HG03103 (cell line): Measurements from ENCODE around the gene TTC16.

Source experiments
- ATAC-seq: cut with Tn5 transposase; IDR thresholded peaks from one replicate; pipeline ENCODE4 v1.9.1; 2021; ENCODE audit warnings: low read depth; ENCODE audit not compliant: unreplicated experiment

TTC16 gene

DNA sequence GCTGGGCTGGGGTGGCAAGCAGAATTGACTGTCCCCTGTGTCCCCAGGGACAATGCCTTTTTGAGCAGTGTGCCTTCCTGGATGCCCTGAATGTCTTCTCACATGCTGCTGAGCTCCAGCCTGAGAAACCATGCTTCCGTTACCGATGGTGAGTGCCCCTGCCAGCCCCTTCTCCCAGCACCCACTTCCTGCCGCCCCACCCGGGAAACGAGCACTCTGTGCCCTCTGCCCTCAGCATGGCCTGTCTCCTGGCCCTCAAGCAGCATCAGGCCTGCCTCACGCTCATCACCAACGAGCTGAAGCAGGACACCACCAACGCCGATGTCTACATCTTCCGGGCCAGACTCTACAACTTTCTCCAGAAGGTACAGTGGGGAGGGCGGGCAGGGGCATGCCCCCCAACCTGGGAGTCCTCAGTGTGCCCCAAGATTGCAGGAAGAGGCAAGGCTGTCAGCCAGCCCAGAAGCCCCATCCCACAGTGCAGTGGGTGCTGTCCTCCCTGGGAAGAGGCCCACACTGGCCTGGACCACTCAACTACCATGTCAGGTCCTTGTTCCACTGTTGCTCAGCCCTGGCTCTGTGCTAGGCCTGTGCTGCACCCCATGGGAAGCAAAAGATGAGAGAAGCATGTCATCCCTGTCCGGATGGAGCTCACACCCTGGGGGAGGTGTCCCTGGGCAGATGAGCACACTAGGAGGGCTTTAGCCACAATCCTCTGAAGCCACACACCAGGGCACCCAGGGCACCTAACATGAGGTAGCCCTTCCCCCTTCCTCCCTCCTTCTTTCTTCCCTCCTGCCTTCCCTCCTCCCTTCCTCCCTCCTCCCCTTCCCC is 4.4 kb downstream of the TTC16 start:
- ATAC-seq: no peak

DNA sequence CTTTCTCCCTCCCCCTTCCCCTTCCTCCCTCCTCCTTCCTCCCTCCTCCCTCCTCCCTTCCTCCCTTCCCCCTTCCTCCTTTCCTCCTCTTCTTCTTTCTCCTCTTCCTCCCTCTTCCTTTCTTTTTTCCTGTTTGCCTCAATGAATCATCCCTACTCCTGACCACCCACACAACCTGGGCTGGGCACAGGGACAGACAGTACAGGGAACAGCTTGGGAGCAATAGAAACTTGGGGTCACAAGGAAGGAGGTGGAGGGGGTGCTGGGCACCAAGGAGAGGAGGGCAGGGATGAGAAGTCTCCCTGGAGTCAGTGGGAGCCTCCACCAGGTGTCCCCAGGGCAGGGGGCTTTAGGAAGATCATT is 5.0 kb downstream of the TTC16 start:
- ATAC-seq: no peak

DNA sequence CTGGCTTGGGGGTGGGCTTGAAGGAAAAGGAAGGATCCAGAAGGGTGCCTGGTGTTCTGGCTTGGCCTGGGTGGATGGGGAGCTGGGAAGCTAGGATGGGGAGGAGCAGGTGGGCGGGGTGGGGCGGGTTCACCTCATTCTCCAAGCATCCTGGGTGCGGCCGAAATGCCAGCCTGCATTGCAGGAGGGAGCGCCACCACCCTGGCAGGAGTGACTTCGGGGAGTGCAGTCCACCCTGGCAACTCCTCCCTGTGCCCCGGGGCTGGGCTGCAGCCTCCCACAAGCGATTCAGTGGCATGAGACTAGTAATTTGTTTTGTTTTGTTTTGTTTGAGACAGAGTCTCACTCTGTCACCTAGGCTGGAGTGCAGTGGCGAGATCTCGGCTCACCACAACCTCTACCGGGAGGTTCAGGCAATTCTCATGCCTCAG is 5.5 kb downstream of the TTC16 start:
- no peak for ATAC-seq

DNA sequence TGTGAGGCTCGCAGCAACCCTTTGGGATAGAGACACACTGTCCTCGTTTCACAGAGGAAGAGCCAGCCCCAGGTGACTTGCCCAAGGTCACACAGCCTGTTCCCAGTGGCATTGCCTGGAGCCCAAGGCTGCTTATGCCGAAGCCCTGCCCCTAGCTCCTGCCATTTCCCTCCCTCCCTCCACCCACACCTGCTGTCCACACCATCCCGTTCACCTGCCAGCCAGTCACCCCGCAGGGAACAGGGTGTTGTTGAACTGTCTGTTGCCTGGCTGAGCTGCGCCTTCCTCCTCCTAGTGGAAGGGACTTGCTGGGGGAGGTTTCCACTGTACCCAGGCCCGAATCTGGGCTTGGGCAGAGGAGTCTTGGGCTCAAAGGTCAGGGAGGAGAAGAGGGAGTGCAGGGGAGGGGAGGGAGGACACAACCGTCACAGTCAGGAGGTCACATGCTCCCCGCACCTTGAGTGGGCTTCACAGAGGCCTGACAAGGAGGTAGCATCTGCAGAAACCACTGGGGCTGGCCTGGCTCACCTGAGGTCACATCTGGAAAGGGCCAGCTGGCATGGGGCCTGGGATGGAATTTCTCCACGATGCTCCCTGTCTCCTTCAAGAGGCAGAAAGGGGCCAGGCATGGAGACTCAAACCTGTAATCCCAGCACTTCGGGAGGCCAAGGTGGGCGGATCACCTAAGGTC is 6.3 kb downstream of the TTC16 start:
- no peak for ATAC-seq

DNA sequence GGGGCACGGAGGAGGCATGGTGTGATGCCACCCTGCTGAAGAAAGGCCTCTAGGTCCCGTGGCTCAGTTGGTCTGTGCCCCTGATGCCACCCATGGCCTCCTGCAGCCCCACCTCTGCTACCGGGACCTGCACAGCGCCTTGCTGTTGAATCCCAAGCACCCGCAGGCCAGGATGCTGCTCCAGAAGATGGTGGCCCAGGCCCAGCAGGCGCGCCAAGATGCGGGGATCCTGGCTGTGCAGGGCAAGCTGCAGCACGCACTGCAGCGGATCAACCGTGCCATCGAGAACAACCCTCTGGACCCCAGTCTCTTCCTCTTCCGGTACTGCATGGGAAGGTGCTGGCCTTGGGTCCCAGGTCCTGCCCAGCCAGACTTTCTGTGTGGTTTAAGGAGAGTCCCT is 7.1 kb downstream of the TTC16 start:
- no peak for ATAC-seq

DNA sequence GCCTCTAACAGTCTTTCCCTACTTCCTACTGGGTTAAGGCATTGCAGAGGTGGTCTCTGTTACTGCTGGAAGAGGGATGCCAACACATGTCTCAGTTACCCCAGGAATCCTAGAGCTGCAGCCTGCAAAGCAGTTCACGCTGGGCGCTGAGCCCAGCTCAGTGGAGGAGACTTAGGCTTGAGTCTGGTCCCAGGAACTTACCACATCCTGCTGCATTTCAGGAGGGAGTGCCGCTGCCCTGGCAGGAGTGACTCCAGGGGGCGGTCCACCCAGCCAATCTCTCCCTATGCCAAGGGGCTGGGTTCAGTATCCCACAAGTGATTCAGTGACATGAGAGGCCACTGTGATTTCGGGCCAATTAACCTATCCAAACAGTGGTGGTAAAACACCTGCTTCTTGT is 7.6 kb downstream of the TTC16 start:
- no peak for ATAC-seq

DNA sequence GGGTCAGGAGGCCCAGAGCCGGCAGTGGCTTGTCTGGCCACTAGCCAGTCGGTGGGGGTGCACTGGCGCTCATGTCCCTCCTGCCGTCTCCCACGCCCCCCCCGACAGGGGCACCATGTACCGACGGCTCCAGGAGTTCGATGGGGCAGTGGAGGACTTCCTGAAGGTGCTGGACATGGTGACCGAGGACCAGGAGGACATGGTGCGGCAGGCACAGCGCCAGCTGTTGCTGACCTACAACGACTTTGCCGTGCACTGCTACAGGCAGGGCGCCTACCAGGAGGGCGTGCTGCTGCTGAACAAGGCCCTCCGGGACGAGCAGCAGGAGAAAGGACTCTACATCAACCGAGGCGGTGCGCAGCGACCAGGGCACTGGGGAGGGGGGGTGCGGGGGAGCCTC is 8.1 kb downstream of the TTC16 start:
- no peak for ATAC-seq

DNA sequence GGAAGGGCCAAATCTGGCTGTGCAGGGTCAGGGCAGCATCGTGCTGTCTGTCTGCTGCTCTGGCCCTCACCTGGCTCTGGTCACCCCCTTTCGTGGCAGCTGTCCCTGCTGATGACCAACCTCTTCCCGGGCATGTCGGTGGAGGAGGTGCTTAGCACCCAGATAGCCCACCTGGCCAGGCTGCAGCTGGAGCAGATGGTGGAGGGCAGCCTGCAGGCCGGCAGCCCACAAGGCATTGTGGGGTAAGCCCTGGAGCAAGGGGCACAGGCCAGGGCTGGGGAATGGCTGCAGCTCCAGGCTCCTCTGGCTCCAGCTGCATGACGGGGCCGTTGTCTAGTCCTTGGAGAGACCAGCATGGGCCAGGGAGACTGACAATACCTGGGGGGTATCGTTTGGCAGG is 11.0 kb downstream of the TTC16 start:
- no peak for ATAC-seq

DNA sequence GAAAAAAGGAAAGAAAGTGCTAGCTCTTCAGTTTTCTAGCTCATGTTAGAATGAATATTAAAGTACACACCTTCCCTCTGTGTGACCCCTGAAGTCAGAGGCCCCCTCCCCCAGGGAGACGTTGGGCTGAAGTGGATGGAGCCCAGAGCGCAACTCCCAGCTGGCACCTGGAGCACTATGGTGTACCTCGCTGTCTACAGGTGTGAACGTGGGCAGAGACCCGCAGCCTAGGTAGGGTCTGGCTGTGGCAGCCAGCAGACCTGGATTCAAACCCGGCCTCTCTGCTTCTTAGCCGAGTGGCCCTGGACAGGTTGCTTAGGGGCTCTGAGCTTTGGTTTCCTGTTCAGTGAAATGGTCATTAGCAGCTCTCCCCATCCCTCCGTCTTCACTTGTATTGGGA is 12.9 kb downstream of the TTC16 start:
- ATAC-seq: no peak

DNA sequence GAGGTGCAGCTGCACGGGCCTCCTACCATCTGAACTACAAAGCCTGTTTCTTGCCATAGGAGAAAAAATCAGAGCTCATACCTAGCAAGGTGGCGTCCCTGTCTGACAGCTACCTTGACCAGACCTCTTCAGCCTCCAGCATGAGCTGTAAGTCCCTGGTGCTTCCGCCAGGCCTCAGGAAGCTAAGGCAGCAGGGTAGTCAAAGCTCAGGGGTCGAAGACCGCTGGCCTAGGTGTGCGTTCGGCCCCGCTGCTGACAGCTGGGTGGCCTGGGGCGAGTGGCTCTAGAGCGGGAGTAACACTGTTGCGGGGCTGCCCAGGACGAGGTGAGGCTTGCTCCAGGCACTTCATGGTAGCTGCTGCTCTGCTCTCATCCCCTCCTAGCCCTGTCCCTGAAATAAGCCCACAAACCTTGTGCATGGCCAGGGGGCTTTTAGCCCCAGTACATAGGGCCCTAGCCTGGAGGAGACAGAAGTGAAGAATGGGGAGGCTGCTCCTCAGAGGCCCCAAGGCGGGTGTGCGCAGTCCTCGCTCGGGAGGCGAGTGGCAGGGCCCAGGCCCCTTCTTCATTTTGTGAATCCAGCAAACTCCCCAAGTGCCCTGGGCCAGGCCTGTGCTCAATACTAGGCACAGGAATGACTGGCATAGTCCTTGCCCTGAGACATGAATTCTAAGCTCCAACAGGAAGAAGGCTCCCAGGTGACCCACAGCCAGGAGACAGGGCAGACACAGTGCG is 13.8 kb downstream of the TTC16 start:
- no peak for ATAC-seq

DNA sequence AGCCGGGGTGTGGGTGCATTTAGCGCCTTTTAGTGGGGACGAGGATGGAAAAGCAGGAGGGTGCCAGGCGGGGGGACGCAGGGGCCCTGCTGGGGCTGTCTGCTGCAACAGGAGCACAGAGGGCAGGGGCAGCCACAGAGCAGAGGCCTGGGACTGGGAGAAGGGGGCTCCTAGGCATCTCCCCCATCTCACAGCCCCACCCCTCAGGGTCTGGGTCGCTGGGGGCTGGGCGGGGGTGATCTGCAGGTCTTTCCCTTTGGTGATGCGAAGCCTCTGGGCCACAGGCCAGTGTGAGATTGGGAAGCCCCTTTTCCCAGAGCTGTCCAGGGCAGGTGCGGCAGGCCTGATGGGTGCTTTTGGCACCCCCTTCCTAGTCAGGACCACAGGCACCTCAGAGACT is 14.4 kb downstream of the TTC16 start:
- no peak for ATAC-seq

DNA sequence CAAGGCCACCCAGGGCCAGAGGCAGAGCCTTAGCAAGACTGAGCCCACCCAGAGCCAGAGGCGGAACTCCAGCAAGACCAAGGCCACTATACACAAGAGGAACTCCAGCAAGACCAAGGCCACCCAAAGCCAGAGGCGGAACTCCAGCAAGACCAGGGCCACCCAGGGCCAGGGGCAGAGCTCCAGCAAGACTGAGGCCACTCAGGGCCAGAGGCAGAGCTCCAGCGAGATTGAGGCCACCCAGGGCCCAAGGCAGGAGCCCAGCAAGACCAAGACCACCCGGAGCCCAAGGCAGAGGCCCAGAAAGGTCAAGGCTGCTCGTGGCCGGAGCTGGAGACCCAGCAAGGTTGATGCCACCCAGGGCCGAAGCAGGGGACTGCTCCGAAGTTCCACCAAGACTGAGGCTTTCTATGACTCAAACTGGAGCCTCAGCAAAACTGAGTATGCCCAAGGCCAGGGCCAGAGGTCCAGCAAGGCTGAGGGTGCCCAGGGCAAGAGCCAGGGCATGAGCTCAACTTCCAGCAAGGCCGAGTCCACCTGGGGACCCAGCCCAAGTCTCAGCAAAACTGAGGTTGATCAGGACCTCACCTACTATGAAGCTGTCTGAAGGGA is 15.0 kb downstream of the TTC16 start:
- ATAC-seq: no peak

DNA sequence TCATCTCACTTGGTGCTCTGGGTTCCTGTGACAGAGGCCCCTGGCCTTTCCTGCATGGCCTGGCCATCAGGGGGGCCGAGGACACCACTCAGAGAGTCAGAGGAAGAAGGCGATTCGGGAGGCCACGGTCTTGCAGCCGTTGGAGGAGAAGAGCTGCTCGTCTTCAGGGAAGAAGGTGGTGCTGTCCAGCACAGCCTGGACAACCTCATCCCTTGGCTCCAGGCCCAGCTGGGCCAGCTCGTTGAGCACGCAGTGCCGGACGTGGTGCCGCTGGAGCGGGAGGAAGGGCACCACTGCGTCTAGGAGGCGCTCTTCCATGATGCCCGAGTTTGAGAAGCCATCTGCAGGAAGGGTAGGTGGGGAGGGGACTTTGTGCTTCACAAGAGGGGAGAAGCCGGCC is 16.1 kb downstream of the TTC16 start:
- no peak for ATAC-seq

DNA sequence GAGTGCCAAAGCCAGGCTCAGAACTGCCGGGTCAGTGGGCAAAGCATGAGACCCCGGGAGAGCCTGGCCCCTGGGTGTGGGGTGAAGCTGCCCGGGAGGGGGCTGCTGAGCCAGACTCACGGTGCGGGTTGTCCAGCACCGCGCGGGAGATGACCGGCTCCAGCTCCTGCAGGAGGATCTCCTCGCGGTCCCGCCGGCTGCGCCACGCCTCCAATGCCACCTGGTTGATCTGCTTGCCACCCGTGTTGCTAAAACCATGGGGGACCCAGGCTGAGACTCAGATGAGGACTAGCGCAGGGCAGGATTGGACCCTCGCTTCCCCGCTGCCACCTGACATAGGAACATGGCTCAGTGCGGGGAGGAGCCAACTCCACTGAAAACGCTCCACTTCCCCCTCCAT is 16.6 kb downstream of the TTC16 start:
- ATAC-seq: no peak

DNA sequence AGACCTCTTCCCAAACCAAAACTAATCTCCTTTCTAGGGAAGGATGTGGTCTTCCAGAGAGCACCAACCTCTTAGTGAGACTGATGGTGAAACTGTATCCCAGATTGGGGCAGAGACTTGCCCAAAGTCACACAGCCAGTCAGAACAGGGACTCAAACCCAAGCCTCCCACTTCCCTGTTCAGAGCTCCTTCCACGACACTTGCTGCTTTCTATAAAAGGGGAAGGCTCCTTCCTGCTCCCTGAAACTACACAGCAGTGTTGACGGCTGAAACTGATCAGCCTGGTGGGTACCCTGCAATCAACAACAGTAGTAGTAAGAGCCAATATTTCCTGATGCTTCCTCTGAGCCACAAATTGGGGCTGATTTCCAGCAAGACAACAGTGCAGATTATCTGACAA is 17.7 kb downstream of the TTC16 start:
- ATAC-seq: no peak

DNA sequence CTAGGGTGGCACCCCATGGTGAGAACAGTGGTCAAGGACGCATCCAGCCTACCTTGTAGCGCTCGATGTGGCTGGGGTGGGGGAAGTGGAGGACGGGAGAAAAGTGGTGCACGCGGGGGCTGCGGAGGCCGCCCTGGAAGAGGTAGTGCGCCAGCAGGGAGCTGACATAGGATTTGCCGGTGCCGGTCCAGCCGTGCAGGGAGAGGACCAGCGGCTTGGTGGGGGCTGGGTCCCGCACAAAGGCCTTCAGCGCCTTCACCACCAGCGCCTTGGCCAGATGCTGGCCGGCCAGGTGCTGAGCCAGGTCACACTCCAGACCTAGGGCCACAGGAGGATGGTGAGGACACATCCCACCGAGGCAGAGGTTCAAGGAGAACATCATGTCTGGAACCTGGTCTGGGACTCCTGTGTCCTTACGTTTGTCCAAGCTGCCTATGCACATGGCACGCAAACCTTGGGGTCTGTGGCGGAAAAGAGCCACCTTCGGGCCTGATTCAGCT is 18.4 kb downstream of the TTC16 start:
- ATAC-seq: no peak

DNA sequence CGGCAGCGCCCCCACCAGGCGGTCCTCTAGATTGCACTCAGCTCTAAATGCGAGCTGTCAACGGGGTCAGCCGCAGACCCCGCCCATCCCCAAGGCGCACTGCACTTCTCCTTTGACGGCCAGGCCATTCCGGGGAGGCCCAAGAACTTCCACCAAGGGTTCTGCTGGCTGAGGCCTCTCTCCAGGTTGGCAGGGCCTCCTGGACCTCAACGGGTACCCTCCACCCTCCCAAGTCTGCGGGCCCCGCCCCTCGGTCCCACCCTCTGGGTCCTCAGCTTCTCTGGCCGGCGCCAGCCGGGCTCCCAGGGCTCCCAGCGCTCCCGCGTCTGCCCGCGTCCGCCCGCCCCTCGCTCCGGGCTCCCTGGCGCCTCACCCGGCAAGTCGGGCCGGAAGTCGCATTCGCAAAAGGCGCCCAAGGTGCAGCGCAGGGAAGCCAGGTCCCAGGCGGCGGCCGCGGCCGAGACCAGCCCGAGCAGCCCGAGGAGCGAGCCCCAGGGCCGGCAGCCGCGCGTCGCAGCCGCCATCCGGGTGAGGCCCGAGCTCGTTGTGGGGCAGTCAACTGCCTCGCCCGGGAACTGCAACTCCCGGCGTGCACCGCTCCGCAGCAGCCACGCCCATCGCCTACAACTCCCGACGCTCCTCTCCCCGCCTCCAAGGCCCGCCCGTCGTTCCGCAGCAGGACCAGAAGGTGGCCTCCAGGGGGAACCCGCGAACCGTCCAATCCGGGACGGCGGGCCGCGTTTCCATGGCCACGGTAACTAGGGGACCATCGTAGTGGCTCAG is 19.1 kb downstream of the TTC16 start, which contains the start of gene TOR2A:
Gene TOR2A, minus strand, starts transcription at position 548 of the 783 bp plus-strand sequence. Its CDS starts 24 bp downstream, at position 524.
- peak; percentile 89 for ATAC-seq

DNA sequence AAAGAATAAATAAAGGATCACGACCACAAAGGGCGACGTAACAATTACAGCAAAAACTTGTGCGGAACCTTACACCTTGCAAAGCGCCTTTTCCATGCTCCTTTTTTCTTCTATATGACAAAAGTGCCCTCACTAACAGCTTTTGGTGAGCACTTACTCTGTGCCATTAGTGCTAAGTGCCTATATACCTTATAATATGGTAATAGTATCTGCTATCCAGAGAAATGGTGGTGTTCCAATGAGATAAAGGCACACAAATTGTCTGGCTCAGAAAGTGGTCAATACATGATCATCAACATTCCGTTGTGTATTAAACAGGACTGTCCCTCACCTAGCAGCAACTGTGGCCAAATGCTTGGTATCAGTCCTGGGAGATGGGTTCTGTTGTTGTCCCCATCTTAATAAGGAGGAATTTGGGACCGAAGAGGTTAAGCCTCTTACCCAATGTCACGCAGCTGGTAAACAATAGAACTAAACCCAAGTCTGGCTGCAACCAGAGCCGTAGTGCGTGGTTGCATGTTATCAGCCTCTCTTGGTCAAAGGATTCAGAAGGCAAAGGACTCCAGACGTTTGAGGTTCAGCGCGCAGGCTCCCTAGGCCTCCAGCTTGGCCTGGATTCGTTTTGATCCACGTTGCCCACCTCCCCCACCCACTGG is 19.8 kb downstream of the TTC16 start:
- no peak for ATAC-seq

DNA sequence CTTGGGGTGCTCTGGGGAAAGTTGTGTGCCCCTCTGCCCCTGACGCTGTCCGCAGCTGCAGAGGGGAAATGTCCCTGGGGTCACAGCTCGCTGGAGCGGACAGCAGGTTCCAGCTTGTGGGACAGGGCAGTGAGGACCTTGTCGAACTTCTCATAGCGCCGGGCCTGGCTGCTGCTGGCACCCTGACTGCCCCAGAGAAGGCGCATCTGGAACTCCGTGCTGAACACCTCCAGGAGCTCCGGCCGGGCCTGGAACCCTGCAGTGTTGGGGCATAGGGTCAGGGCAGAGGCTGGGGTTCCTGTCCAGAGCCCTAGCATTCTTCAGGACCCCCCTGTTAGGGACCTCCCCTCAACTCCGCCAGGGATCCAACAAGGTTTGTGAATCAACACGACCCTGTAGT is 22.8 kb downstream of the TTC16 start:
- ATAC-seq: no peak
